ENCODE measurements around the gene APOBEC3C.
"Not testable (repeated sequence)": the region's sequence is repeated elsewhere in the genome, so short reads cannot be mapped to it uniquely, and the experiment has no call there.

APOBEC3C gene

GRCh38 chr22:39013942-39014722, at the start of gene APOBEC3C:
TSS of gene APOBEC3C (plus strand) at chr22:39014257. CDS start at chr22:39014363, 106 bp downstream.
- DNase-seq: no peak

GRCh38 chr22:38964306-38964705, 49.8 kb upstream of the APOBEC3C start:
- no peak for DNase-seq

GRCh38 chr22:38964989-38965388, 49.1 kb upstream of the APOBEC3C start:
- DNase-seq: no peak

GRCh38 chr22:38965614-38966379, 48.3 kb upstream of the APOBEC3C start:
- no peak for DNase-seq

- no peak for DNase-seq
These were observed 47.7 kb upstream of the APOBEC3C start for GRCh38 chr22:38966380-38966702.

- DNase-seq: no peak
These were observed 47.1 kb upstream of the APOBEC3C start for GRCh38 chr22:38966942-38967341.

GRCh38 chr22:38967451-38968450, 46.3 kb upstream of the APOBEC3C start:
- no peak for DNase-seq

GRCh38 chr22:38968801-38969200, 45.3 kb upstream of the APOBEC3C start:
- DNase-seq: no peak

- DNase-seq: no peak
These were observed 43.5 kb upstream of the APOBEC3C start for GRCh38 chr22:38970551-38970950.

GRCh38 chr22:38971202-38971601, 42.9 kb upstream of the APOBEC3C start:
- DNase-seq: no peak

- DNase-seq: no peak
These were observed 42.3 kb upstream of the APOBEC3C start for GRCh38 chr22:38971791-38972190.

- DNase-seq: no peak
These were observed 41.5 kb upstream of the APOBEC3C start for GRCh38 chr22:38972558-38972957.

- no peak for DNase-seq
These were observed 40.5 kb upstream of the APOBEC3C start for GRCh38 chr22:38973289-38974169.

- no peak for DNase-seq
These were observed 39.8 kb upstream of the APOBEC3C start for GRCh38 chr22:38974170-38974825.

- DNase-seq: no peak
These were observed 39.3 kb upstream of the APOBEC3C start for GRCh38 chr22:38974826-38975175.

- not testable (repeated sequence) for DNase-seq
These were observed 36.8 kb upstream of the APOBEC3C start for GRCh38 chr22:38977289-38977688.

GRCh38 chr22:38980587-38980986, 33.5 kb upstream of the APOBEC3C start:
- not testable (repeated sequence) for DNase-seq

- DNase-seq: no peak
These were observed 32.8 kb upstream of the APOBEC3C start for GRCh38 chr22:38981005-38981991.

- DNase-seq: no peak
These were observed 31.8 kb upstream of the APOBEC3C start, which contains the start of gene APOBEC3B for GRCh38 chr22:38981992-38982927. TSS of gene APOBEC3B (plus strand) at chr22:38982347. CDS start at chr22:38982454, 107 bp downstream.
